HG02885 (cell line): Measurements from ENCODE around the gene CARD19.
"Not testable (repeated sequence)": the region's sequence is repeated elsewhere in the genome, so short reads cannot be mapped to it uniquely, and the experiment has no call there.

Source experiments
- ATAC-seq: cut with Tn5 transposase; IDR thresholded peaks from one replicate; pipeline ENCODE4 v1.9.1; 2021; ENCODE audit warnings: mild to moderate bottlenecking; ENCODE audit not compliant: unreplicated experiment, poor library complexity

Gene CARD19

DNA sequence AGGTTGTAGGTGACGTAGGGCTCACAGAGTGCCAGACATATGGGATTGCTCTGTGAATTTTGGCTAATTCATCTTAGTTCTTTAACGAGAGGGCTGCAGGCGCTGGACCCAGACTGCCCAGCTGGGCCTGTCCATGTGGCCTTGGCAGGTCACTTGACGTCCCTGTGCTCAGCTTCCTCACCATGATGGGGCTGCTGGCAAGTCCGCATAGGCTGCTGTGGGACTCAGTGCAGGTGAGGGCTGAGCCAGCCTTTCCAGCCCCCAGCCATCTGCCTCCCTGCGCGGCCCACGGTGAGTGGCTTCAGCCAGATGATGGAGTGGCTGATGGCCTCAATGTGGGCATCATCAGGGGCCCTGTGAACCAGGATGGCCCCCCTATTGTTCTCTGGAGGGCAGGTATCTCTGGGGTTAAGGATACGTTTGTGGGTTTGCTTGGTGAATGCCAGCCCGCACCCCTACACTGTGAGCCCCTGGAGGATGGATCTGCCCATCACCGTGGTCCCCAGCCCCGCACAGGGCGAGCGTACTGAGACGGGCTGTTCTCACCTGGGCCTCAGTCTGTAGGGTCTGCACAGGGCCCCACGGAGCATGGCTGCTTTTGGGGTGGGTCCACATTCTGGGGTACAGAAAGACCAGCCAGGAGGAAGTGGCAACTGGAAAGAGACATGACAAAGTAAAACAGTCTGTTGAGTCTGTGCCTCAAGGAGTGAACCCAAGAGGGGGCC lies 3.7 kb downstream of the CARD19 start:
- no peak for ATAC-seq

DNA sequence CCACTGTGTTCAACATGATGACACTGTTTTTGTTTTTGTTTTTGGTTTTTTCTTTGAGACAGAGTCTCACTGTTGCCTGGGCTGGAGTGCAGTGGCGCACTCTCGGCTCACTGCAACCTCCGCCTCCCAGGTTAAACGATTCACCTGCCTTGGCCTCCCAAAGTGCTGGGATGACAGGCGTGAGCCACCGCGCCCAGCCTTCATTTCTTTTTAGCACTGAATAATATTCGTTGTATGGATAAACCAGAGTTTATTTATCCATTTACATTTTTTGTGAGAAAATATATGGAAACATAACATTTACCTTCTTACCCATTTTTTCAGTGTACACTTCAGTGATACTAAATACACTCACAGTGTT lies 4.2 kb downstream of the CARD19 start:
- no peak for ATAC-seq

GRCh38 chr9:93101086-93101485 lies 5.1 kb downstream of the CARD19 start:
- not testable (repeated sequence) for ATAC-seq

- no peak for ATAC-seq
Measured at GRCh38 chr9:93105620-93106019, 9.6 kb downstream of the CARD19 start.

DNA sequence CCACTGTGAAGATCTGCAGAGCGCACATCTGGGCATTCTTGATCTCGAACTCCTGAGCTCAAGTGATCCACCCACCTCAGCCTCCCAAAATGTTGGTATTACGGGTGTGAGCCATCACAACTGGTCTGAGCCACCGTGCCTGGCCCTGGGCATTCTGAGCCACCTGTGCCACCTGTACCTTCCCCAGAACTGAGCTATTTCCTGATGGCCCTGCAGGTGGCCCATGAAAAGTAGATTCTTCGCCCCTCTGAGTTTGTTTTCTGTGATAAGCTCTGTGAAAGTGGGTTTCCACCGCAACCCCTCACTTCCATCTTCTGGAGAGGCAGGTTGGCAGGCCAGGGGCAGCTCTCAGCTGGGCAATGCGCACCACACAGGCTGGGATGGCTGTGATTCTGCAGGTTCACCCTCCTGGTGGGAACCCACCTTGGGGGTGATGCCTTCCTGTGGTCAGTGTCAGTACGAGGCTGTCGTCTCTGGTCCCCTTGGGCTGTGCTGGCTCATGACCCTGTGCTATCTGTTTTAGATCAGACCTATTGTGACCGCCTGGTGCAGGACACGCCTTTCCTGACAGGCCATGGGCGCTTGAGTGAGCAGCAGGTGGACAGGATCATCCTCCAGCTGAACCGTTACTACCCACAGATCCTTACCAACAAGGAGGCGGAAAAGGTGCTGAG lies 11.3 kb downstream of the CARD19 start:
- no peak for ATAC-seq

DNA sequence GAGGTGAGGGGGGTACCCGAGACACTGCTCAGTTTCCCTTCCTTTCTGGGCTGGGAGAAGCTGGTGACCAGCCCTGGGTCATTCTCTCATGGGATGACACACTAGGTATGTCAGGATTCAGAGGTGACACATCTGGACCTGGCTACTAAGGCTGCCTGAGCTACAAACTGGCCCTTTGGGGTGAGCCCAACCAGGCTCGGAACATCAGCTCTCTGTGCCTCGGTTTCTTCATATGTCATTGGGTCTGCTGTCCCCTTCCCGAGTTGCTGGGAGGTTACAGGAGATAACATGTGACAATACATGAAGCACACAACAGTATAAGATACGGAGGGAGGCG lies 11.8 kb downstream of the CARD19 start:
- ATAC-seq = no peak

DNA sequence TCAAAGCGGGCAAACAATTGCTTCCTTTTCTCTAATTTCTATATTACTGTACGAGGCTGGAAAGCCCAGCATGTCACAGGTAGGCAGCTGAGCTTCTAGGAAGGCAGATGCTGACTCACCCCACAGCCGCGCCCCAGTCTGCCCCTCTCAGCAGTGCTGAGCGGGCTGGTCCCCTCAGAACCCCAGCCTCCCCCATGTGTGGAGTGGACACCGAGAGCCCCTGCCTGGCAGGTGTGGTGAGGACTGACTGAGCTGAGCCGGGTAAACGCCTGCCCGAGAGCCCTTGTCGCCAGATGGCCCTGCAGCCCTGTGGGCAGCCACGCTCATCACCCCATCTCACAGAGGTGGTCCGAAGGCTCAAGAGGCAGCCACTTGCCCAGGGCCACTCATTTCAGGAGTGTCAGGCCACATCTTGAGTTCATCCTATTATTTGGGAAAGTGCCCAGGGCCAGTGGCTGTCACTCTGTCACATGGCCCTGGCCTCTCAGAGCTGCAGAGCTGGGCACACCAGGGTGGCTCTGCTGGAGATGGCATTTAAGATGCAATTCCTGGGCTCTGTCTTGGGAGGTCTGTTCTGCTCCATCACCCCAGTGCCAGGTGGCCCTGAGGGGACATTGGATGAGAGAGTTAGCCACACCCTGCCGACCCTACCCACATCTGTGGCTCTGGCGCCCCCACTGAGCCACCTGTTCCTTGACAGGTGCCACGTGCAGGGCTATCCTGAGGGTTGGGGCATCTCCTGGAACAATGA lies 12.4 kb downstream of the CARD19 start:
- no peak for ATAC-seq

GRCh38 chr9:93110311-93110855 lies 14.4 kb downstream of the CARD19 start:
- no peak for ATAC-seq

DNA sequence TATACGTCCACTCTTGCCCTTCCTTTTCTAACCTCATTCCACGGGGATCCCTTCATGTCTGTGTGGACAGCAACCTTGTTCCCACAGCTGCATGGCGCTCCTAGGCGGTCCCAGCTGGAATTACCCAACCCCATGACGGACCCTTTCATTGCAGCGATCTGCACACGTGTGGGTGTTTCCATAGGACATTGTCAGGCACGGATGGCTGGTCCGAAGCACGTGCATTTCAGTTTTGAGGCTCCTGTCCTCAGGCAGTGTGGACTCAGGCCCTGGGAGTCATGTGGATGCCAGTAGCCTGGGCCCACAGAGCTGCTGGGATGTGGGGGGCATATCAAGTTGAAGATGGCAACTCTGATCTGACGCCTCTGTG lies 15.0 kb downstream of the CARD19 start:
- no peak for ATAC-seq

DNA sequence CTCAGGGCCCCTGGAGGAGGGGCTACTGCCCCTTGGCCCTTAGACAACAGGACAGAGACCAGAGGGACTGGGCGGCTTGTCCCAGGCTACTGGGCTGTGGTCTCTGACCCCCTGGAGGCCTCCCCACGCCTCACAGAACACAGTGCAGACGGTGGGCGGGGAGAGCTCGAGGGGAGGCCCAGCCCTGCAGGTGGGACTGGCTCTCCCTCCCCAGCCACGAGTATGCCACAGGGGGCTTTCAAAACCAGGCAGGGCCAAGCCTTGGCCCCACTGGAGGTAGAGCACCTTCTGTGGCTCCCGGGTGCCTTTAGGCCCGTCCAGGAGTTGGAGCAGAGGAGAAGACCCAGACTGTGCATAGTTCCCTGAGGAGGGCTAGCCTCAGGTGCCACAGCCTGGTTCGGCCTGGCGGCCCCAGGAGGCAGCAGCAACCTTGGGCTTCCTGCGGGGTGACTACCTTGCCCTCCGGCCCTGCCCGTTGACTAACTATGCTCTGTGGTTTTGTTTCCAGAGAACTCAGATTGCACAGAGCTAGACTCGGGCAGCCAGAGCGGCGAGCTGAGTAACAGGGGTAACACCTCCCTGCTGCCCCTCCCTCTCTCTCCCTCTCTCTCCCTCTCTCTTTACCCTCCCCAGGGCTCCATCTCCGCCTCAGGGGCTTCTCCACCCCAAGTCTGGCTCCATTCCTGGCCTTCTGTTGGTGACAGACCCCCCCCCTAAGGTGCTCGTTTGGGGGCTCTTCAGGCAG lies 15.5 kb downstream of the CARD19 start:
- no peak for ATAC-seq

DNA sequence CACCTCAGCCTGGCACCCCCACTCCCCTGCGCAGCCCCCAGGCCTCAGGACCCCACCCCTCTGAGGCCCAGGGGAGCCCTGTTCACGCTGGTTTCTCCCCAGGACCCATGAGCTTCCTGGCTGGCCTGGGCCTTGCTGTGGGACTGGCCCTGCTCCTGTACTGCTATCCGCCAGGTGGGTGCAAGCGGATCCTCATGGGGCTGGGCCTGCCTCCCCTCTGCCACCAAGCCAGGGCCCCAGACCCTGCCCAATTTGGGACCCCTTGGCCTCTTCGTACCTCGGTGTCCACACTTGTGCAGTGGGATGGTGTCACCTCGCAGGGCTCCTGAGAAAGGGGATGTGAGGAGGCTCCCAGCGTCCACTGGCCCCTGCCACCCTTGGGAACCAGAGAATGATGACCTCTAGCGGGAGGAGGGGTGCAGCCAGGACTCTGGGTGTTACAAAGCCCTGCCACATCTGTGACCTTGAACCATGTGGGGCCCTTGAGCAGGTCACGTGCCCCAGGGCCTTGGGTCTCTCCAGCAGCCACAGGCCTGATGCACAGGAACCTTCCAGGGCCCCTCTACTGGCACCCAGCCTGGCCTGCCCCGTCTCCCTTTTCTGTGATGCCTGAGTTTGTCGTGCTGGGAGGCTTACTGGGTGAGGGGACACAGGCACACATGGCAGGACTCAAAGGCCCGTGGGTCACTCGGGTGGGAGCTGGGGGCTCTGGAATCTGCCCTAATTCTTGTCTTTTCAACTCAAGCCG lies 16.3 kb downstream of the CARD19 start:
- ATAC-seq = no peak

DNA sequence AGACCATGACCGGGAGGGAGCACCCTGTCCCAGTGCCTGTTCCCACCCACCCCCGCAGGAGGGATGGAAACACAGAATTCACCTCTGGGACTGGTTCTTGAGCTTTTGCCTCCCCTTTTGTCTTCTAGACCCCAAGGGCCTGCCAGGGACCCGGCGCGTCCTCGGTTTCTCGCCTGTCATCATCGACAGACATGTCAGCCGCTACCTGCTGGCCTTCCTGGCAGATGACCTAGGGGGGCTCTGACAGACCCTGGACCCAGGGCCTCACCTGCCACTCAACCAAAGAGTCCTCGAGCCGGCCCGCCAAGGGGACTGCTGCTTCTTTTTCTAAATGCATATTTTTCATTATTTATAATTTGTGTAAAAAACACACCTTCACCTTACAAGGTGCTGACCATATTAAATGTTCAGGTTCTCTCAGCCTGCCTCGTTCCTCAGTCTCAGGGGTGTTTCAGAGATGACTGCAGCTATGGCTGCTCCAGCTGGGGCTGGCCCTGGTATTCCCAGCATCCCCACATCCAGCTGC lies 16.9 kb downstream of the CARD19 start:
- no peak for ATAC-seq

DNA sequence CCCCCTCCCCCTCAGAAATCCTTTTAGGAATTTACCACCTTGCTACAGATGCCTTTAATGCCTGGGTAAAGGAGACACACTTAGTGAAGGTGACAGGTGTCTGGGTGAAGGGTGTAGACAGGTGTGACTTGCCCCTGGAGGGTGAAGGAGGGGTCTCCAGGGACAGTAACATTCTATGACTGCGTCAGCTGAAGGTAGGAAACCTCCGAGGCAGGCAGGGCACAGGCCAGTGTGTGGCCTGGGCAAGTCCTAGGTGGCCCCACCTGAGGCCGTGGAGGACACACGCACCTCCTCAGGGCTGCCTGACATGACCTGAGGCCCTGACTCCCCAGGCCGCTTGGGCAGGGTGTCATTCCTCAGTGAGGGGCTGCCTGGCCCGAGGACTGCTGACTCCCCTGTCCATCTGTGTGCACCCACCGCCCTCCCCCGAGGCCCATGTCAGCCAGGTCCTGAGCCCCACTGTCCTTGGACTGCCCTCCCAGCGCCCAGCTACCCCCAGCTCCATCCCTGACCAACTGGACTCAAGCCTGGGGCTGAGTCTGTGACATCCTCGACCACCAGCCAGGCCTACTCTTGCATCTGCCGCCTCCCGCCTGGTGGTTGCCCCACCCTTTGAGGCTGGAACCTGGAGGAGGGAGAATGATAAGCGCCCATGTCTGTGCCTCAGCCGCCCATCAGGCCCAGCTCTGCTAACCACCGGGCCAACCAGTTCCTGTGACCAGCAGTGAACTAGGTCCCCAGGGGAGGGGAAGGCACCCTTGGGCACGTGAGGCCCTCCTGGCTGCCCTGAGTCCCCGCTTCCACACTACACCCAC lies 18.4 kb downstream of the CARD19 start:
- ATAC-seq = no peak

- no peak for ATAC-seq
Measured at GRCh38 chr9:93114984-93115335, 18.9 kb downstream of the CARD19 start.

GRCh38 chr9:93115486-93116071 lies 19.6 kb downstream of the CARD19 start:
- ATAC-seq = no peak

DNA sequence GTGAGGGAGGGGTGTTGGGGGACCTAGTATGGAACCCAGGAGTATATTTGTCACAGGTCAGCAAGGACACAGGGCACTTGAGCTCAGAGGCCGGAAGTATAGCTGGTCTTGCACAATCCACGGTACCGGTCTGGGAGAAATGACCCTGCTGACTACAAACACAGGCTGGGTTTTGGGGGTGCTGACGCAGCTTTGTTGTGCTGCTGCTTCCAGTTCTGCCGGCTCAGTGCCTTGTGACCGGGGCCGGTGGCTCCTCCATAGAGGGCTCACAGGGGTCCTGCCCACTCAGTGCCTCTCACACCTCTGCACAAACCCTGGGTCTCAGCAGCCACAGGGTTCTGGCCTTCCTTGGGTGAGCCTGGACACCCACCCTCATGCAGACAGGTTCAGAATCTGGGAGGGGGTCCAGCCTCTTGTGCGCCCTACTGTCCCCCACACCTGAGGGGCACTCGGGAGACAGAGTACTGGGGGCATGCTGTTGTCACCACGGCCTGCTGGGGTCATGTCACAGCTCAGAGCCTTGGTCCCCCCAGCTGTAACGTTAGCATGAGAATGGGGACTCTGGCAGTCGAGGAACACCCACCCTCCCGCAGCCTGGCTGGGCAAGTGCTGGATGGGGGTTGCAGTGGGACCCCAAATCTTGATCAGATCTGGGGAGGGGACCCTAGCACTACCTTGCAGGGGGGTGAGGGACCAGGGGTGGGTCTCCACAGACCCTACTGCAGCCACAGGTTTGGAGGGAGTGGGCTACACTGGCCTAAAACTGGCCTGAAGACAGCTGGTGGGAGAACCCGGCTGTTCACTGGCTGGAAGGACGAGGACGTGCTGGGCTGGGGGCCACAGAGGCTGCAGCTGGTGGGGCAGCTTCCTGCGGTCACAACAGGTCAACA lies 20.3 kb downstream of the CARD19 start:
- ATAC-seq = no peak

DNA sequence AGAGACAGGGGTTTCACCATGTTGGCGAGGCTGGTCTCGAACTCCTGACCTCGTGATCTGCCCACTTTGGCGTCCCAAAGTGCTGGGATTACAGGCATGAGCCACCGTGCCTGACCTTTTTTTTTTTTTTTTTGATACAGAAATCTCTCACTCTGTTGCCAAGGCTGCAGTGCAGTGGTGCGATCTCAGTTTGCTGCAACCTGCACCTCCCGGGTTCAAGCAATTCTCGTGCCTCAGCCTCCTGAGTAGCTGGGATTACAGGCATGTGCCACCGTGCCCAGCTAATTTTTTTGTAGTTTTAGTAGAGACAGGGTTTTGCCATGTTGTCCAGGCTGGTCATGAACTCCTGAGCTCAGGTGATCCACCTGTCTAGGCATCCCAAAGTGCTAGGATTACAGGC lies 21.5 kb downstream of the CARD19 start:
- ATAC-seq = not testable (repeated sequence)
